ENCODE results near the gene CACNA1S. TPM values are rescaled to one million over a fixed set of nuclear protein-coding genes. Genes with fewer than 3 reads are reported as not detected.

The CACNA1S gene
- total RNA-seq, 1 experiment from 2014 or later: not detected

DNA sequence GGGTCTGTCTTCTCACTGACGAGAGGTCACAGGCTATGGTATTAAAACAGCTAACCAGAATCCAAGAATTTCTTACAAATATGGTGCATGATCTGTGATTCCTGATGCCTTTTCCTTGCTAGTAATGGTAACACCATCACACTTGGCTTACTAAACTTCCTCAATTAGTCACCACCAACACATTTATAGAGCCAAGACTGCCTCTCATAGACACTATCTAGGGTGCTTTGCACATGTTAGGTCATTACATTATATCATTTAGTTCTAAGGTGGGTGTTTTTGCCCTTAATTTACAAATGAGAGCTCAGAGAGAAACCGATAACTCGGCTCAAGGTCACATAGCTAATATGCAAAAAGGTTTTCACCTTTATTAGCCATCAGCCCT is 97.4 kb downstream of the CACNA1S start:
- CTCF ChIA-PET: no interaction called here
- POLR2A ChIA-PET: no interaction called here
- H3K36me3 ChIP-seq (ENCODE audit: control insufficient read depth, insufficient read depth, low read length): no peaks in the 10 kb centered on the region
- peaks cover 3% of the 10 kb centered on the region; the same call in 1 of the 2 replicates for H3K27me3 ChIP-seq (ENCODE audit: control insufficient read depth, insufficient read depth, low read length)
- H3K4me1 ChIP-seq (ENCODE audit: control insufficient read depth, insufficient read depth, low read length): no peaks in the 10 kb centered on the region
- H3K9me3 ChIP-seq (ENCODE audit: control insufficient read depth, insufficient read depth, low read depth, low read length): no peaks in the 10 kb centered on the region
- TF ChIP-seq TCF7L2 (IDR thresholded peaks at IDR 0.05; ENCODE audit: low read depth, low read length) (no peak), SIN3A (IDR thresholded peaks at IDR 0.05; ENCODE audit: borderline replicate concordance, insufficient read depth, low read depth, low read length) (no peak), POLR2AphosphoS5 (IDR thresholded peaks at IDR 0.05; ENCODE audit: low read depth, low read length) (no peak)
- TF ChIP-seq, protein P1, sequence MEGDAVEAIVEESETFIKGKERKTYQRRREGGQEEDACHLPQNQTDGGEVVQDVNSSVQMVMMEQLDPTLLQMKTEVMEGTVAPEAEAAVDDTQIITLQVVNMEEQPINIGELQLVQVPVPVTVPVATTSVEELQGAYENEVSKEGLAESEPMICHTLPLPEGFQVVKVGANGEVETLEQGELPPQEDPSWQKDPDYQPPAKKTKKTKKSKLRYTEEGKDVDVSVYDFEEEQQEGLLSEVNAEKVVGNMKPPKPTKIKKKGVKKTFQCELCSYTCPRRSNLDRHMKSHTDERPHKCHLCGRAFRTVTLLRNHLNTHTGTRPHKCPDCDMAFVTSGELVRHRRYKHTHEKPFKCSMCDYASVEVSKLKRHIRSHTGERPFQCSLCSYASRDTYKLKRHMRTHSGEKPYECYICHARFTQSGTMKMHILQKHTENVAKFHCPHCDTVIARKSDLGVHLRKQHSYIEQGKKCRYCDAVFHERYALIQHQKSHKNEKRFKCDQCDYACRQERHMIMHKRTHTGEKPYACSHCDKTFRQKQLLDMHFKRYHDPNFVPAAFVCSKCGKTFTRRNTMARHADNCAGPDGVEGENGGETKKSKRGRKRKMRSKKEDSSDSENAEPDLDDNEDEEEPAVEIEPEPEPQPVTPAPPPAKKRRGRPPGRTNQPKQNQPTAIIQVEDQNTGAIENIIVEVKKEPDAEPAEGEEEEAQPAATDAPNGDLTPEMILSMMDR (IDR thresholded peaks at IDR 0.05): no peak
- TF ChIP-seq, protein P2, sequence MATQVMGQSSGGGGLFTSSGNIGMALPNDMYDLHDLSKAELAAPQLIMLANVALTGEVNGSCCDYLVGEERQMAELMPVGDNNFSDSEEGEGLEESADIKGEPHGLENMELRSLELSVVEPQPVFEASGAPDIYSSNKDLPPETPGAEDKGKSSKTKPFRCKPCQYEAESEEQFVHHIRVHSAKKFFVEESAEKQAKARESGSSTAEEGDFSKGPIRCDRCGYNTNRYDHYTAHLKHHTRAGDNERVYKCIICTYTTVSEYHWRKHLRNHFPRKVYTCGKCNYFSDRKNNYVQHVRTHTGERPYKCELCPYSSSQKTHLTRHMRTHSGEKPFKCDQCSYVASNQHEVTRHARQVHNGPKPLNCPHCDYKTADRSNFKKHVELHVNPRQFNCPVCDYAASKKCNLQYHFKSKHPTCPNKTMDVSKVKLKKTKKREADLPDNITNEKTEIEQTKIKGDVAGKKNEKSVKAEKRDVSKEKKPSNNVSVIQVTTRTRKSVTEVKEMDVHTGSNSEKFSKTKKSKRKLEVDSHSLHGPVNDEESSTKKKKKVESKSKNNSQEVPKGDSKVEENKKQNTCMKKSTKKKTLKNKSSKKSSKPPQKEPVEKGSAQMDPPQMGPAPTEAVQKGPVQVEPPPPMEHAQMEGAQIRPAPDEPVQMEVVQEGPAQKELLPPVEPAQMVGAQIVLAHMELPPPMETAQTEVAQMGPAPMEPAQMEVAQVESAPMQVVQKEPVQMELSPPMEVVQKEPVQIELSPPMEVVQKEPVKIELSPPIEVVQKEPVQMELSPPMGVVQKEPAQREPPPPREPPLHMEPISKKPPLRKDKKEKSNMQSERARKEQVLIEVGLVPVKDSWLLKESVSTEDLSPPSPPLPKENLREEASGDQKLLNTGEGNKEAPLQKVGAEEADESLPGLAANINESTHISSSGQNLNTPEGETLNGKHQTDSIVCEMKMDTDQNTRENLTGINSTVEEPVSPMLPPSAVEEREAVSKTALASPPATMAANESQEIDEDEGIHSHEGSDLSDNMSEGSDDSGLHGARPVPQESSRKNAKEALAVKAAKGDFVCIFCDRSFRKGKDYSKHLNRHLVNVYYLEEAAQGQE (IDR thresholded peaks at IDR 0.05; ENCODE audit: insufficient read depth in 1 of 2, low read depth in 2 of 2, low read length in 1 of 2): no peak
- no peak overlapping the region for H3K27ac ChIP-seq (ENCODE audit: low read length)
- in situ Hi-C loops (cut with HindIII; ENCODE audit: low pct_unique_long_range_greater_than_20kb, low sequenced_read_pairs) (no loop called here), intact Hi-C loops (cut with micrococcal nuclease; ENCODE audit: unreplicated experiment) (no loop called here)
- no peak for ATAC-seq
- no peak for DNase-seq (ENCODE audit: low read depth, low spot score)
- no peak overlapping the region for H3K4me3 ChIP-seq (ENCODE audit: low read depth in 2 of 2, low read length in 2 of 2)
- BruUV-seq (replicated peaks): no TSS peak

DNA sequence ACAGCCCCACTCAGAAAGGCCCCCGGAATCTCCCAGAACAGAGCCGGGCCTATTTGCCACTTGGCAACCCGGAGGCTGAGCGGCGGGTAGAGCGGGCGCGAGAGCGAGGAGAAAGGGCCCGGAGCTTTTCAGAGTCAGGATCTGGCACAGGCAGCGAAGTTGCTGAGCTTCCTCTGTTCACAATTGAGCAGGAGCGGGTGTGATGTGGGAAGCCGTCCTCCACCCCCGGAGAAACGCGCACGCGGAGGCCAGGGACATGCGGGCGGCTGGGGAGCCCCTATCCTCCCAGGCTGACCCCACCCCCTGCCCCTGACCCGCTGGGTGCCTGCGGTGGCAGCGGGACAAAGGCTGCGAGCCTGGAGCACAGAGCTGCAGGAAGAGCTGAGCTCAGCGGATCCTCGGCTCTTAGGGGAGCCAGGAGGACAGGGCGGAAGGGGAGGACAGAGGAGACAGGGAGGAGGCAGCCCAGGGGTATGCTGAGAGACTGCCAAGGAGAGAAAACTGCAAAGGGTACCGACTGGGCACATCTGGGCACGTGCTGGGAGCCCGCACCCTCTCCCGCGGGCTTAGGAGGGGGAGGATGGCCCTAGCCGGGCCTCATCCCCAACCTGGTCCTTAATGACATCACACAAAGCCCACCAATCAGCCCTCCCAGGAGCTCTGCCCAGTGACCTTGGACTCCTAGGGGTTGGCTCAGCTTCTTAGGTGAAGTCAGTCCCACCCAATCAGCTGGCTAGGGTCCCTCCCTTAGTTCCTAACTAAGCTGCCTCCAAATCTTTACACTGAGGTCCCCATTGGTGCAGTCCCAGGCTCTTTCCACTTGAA is 98.0 kb downstream of the CACNA1S start:
- H3K9me3 ChIP-seq (ENCODE audit: control insufficient read depth, insufficient read depth, low read depth, low read length): no peaks in the 10 kb centered on the region
- H3K27ac ChIP-seq (ENCODE audit: low read length): no peak overlapping the region
- intact Hi-C loops (cut with micrococcal nuclease; ENCODE audit: unreplicated experiment): no loop called here
- H3K36me3 ChIP-seq (ENCODE audit: control insufficient read depth, insufficient read depth, low read length): no peaks in the 10 kb centered on the region
- CTCF ChIA-PET: no interaction called here
- BruUV-seq (replicated peaks): no TSS peak
- H3K4me1 ChIP-seq (ENCODE audit: control insufficient read depth, insufficient read depth, low read length): no peaks in the 10 kb centered on the region
- ATAC-seq: no peak
- no peak for TF ChIP-seq POLR2AphosphoS5 (IDR thresholded peaks at IDR 0.05; ENCODE audit: low read depth, low read length)
- TF ChIP-seq, protein P2 (IDR thresholded peaks at IDR 0.05; ENCODE audit: insufficient read depth in 1 of 2, low read depth in 2 of 2, low read length in 1 of 2): no peak
- TF ChIP-seq, protein P1 (IDR thresholded peaks at IDR 0.05): no peak
- TF ChIP-seq TCF7L2 (IDR thresholded peaks at IDR 0.05; ENCODE audit: low read depth, low read length): no peak
- no peak for TF ChIP-seq SIN3A (IDR thresholded peaks at IDR 0.05; ENCODE audit: borderline replicate concordance, insufficient read depth, low read depth, low read length)
- POLR2A ChIA-PET: no interaction called here
- no peak for DNase-seq (ENCODE audit: low read depth, low spot score)
- in situ Hi-C loops (cut with HindIII; ENCODE audit: low pct_unique_long_range_greater_than_20kb, low sequenced_read_pairs): no loop called here
- no peak overlapping the region for H3K4me3 ChIP-seq (ENCODE audit: low read depth in 2 of 2, low read length in 2 of 2)
- peaks cover 3% of the 10 kb centered on the region; the same call in 1 of the 2 replicates for H3K27me3 ChIP-seq (ENCODE audit: control insufficient read depth, insufficient read depth, low read length)

Data from Panc1 (cell line).